ENCODE results near the gene TSNAX.
"Not testable (repeated sequence)": the region's sequence is repeated elsewhere in the genome, so short reads cannot be mapped to it uniquely, and the experiment has no call there.

TSNAX gene

GRCh38 chr1:231564373-231564772 is 35.9 kb downstream of the TSNAX start:
- no peak for FAIRE-seq

- no peak for FAIRE-seq
Observed at GRCh38 chr1:231566496-231566895, 38.0 kb downstream of the TSNAX start.

GRCh38 chr1:231570262-231570661 is 41.8 kb downstream of the TSNAX start:
- FAIRE-seq: not testable (repeated sequence)

- no peak for FAIRE-seq
Observed at GRCh38 chr1:231571904-231572303, 43.4 kb downstream of the TSNAX start.

DNA sequence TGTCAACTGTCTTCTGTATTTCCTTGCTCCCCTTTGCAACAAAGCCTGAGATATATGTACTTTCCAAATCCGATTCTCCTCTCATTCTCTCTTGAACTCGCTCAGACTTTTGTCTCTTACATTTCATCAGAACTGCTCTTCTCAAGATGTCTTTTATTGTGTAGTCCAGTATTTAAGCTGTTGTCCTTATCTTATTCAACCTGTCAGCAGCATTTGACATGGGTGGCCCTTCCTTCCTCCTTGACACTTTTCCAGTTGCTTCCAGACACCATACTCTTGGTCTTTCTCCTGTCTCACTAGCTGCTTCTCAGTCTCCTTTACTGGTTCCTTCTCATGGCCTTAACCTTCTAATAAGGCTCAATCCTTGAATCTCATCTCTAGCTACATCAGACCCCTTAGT is 47.0 kb downstream of the TSNAX start:
- no peak for FAIRE-seq

DNA sequence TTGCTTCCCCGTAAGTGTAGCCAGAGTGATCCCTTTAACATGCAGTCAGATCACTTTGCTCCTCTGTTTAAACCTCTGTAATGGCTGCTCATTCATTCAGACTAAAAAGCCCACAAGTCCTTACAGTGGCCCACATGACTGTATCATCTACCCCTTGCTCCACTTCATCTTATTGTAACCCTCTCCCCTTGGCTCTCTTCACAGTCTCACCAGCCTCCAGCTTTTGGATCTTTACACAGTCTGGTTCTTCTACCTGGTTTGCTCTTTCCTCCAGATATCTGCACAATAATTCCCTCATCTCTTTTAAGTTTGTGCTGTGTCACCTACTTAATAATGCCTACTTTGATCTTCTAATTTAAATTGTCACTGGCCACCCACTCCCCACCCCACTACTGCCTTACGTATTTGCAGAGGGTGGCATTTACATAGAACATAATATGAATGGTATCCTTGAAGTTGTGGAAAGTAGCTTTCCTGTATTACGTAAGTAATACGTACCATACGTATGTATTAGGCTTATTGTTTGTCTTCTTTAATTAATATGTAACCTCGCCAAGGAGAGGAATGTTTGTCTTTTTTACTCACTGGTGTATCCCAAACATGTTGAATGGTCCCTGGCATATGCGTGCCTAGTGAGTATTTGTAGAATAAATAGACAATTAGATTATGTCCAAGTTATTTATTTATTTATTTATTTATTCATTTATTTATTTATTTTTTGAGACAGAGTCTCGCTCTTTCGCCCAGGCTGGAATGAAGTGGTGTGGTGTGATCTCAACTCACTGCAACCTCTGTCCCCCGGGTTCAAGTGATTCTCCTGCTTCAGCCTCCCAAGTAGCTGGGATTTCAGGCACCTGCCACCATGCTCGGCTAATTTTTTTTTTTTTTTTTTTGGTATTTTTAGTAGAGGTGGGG is 48.6 kb downstream of the TSNAX start:
- FAIRE-seq: no peak

GRCh38 chr1:231580874-231581273 is 52.4 kb downstream of the TSNAX start:
- no peak for FAIRE-seq

DNA sequence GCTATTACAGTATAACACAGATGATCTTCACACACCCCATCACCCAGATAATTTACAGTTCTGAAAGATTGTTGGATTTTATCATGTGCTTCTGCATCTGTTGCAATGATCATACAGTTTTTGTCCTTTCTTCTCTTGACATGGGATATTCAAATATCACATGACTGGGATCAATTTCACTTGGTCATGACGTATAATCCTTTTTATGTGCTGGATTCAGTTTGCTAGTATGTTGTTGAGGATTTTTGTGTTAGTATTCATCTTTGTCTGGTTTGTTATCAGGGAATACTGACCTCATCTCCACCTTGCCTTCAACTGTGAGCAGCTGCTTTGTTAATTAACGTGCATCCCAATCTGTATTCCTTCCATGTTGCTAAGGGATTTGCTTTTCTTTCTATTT is 53.4 kb downstream of the TSNAX start:
- FAIRE-seq: no peak

DNA sequence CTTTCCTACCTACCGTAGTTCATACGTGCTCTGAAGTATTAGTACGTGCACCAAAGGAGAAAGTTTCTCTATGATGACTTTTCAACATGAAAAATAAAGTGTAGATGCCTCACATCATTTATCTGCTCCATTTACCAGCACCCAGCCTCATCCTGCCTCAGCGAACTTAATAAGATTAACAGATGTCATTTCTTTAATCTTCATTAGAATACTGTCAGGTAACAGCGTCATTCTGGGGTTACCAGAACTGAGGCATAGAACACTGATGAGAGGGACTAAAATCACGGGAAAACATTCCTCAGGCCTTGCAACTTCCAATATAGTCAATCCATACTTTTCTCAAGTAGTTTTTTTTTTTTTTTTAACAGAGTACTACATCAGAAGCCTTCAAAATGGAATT is 54.9 kb downstream of the TSNAX start:
- FAIRE-seq: no peak

DNA sequence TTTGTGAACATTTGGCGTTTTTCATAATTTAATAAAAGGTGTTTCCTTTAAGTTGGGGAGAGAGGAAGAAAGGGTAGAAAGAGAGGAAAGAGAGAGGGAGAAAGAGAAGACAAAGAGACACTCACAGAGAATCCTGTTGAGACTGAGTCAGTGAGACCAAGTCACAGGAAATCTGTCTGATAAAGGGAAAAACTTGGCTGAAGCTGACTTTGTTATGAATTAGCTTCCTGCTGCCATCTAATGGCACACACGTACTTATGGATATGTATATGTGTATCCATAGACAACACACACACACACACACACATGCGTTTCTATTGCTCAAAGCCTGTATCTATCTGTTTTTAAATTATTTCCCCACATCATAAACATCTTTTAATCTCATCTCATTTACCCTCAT is 55.6 kb downstream of the TSNAX start:
- FAIRE-seq: no peak

DNA sequence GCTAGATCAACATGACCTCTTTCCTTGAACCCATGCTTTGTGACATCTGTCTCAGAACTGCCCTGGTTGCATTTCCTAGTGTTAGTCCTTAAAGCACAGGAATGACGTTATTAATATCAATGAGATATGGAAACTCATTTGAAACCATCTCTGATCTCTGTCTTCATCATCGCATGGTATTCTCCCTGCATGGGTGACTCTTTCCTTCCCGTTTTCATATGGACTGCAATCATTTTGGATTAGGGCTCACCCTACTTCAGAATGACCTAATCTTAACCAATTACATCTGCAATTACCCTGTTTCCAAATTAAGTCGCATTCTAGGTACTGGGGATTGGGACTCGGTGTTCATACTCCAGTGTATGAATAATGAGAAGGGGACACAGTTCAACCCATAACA is 56.5 kb downstream of the TSNAX start:
- no peak for FAIRE-seq

GRCh38 chr1:231590453-231591198 is 62.2 kb downstream of the TSNAX start:
- FAIRE-seq: peak; percentile 83

- no peak for FAIRE-seq
Observed at GRCh38 chr1:231591466-231591865, 63.0 kb downstream of the TSNAX start.

GRCh38 chr1:231592809-231593208 is 64.3 kb downstream of the TSNAX start:
- no peak for FAIRE-seq

GRCh38 chr1:231593264-231593663 is 64.8 kb downstream of the TSNAX start:
- not testable (repeated sequence) for FAIRE-seq

- FAIRE-seq: no peak
Observed at GRCh38 chr1:231594123-231594522, 65.7 kb downstream of the TSNAX start.

DNA sequence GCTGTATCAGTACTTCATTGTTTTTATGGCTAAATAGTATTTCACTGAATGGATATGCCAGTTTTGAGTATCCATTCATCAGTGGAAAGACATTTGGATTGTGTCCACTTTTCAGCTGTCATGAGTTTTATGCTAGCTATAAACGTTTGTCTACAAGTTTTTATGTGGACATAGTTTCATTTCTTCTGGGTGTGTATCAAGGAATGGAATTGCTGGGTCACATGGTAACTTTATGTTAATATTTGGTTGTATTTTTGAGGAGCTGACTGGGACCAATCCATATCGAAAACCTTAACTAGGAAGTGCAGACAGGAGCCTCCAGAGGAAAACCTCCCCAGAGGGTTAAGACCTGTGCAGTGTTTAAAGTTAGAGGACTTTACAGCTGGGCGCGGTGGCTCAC is 66.3 kb downstream of the TSNAX start:
- FAIRE-seq: no peak

GRCh38 chr1:231596337-231596791 is 67.9 kb downstream of the TSNAX start:
- FAIRE-seq: no peak

DNA sequence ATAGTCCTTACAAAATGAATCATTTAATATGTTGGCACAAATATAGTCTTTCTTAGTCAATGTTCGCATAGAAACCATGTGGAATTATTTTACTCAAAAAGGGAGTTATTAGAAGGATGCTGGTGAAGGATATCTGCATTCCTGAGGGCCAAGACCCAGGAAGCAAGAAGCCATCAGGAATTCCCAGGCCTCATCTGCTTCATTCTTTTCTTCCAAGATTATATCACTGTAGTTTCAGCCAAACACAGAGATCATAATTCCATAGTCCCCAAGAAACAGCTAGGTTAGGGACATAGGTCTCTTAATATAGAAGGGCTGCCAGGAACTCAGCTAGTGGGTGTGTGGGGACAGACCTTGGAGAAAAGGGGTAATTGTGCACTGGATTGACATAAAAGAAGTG is 69.5 kb downstream of the TSNAX start:
- no peak for FAIRE-seq

- no peak for FAIRE-seq
Observed at GRCh38 chr1:231600458-231600976, 72.0 kb downstream of the TSNAX start.

GRCh38 chr1:231601824-231602672 is 73.6 kb downstream of the TSNAX start:
- no peak for FAIRE-seq

DNA sequence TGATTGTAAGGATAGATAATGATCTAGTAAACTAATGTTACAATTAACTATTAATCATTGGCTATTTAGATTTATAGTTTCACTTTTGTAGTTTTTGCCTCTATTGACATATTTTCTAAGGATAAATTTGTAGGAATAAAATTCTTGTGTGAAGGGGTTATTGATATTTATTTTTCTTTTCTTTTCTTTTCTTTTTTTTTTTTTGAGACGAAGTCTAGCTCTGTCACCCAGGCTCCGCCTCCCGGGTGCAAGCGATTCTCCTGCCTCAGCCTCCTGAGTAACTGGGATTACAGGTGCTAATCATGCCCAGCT is 74.2 kb downstream of the TSNAX start:
- FAIRE-seq: no peak
